ENCODE data around the gene NPR2.

GRCh38 chr9:35759795-35760194 is 31.6 kb upstream of the NPR2 start:
- TF ChIP-seq CTCF (IDR thresholded peaks at IDR 0.05; ENCODE audit: borderline replicate concordance, extremely low read depth, low read length, poor library complexity, severe bottlenecking), result no peak
- TF ChIP-seq EZH2 (IDR thresholded peaks at IDR 0.05; ENCODE audit: borderline replicate concordance, low read depth, low read length, severe bottlenecking), result no peak

Data from DND-41 (cell line).